ENCODE measurements around the gene GNAI1.
"Not testable (repeated sequence)": the region's sequence is repeated elsewhere in the genome, so short reads cannot be mapped to it uniquely, and the experiment has no call there.

Gene GNAI1

DNA sequence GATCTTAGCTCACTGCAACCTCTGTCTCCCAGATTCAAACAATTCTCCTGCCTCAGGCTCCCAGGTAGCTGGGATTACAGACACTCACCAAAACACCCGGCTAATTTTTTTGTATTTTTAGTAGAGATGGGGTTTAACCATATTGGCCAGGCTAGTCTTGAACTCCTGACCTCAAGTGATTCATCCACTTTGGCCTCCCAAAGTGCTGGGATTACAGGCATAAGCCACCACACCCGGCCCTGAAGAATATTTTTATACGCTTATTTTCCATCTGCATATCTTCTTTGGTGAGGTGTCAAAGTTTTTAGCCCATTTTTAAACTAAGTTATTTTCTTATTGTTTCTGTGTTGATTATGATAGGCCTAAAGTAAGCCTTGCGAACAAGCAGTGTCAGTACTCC is 23.1 kb downstream of the GNAI1 start:
- not testable (repeated sequence) for FAIRE-seq; DNase-seq (ENCODE audit: low spot score)

DNA sequence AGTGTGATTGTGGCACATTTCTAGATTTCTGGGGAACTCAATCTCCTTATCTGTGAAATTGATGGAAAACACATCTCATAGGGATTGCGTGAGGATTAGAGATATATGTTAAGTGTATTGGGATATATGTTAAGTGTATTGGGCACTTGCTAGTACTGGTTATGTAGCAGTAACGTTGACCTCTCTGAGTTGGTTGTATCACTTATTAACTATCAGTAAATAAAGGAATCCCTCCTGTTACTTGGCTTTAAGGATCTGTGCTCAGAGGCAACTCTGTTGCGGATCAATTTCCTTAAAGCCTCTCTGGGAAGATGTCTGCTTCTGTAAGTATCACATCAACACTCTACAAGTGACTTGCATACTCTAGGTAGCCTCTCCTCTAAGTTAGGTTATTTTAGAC is 25.2 kb downstream of the GNAI1 start:
- FAIRE-seq, result no peak
- DNase-seq (ENCODE audit: low spot score), result no peak

- no peak for DNase-seq (ENCODE audit: low spot score)
- FAIRE-seq, result no peak
These were observed 26.8 kb downstream of the GNAI1 start for GRCh38 chr7:80161466-80161865.

- DNase-seq (ENCODE audit: low spot score), result no peak
- FAIRE-seq, result no peak
These were observed 30.5 kb downstream of the GNAI1 start for GRCh38 chr7:80165177-80165576.

DNA sequence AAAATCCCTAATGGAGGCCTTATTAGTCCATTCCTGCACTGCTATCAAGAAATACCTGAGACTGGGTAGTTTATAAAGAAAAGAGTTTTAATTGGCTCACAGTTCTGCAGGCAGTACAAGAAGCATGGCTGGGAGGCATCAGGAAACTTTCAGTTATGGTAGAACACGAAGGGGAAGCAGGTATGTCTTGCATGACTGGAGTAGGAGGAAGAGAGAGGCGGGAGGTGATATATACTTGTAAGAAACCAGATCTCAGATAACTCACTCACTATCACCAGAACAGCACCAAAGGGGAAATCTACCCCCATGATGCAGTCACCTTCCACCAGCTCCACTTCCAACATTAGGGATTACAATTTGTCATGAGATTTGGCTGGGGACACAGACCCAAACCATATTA is 35.8 kb downstream of the GNAI1 start:
- no peak for FAIRE-seq

GRCh38 chr7:80172387-80172786 is 37.8 kb downstream of the GNAI1 start:
- no peak for DNase-seq (ENCODE audit: low spot score)
- no peak for FAIRE-seq

More for the DNA sequence above, 35.8 kb downstream of the GNAI1 start:
- DNase-seq (ENCODE audit: low spot score), result no peak

DNA sequence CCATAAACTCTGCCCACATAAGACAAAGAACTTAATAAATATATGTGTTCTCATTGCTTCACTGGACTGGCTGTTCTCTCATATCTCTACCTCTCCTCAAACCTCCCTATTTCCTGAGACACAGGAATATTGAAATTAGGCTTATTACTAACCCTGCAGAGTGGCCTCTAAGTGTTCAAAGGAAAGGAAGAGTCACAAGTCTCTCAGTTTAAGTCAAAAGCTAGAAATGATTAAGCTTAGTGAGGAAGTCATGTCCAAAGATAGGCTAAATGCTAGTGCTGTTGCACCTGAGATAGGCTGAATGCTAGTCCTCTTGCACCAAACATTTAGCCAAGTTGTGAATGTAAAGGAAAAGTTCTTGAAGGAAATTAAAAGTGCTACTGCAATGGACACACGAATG is 41.1 kb downstream of the GNAI1 start:
- no peak for FAIRE-seq
- DNase-seq (ENCODE audit: low spot score), result no peak

GRCh38 chr7:80181411-80181810 is 46.8 kb downstream of the GNAI1 start:
- FAIRE-seq, result no peak

DNA sequence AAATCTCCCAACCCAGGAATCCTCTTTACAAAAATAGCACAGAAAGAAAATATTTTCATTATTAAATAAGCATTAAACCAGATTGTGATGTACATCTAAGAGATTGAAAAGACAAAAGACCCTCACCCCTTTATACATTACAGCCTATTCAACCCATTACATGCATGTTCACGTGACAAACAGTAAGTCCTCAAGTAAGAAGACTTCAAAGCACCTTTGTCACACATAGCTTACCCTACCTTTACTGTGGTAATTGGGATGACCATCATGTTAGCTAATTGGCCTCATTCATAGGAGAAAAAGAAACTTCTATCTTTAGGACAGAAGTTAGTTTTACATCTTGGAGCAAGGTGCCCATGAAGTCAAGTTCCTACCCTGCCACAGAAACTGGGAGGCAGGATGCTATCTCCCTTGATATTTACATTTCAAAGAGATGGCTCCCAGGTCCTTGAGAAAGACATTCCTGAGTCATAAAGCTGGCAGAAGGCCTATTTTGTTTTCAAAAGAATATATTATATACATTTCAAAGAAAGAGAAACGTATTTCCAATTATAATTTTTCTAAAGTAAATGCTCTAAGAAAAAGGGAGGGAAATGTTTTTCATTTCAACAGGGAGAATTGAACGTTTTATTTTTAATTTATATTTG is 48.1 kb downstream of the GNAI1 start:
- FAIRE-seq (no peak), DNase-seq (ENCODE audit: low spot score) (no peak)

More at GRCh38 chr7:80181411-80181810, 46.8 kb downstream of the GNAI1 start:
- no peak for DNase-seq (ENCODE audit: low spot score)

DNA sequence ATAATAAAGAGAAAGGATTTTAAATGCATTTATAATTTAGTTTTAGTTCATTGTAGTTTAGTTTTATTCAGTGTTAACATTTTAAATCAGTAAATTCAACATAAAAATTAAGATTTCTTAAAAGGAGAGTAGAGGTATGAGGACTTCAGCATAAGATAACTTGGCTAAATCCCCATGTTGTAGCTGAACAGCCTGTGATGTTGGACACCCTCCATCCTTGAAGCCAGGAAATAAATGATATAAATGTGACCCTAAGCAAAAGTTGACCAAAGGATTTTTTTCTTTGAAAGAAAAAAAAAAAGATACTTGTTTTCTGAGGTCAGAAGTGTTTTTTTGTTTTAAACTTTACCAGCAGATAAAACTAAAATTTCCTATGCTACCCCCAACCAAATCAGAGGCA is 48.7 kb downstream of the GNAI1 start:
- FAIRE-seq, result no peak
- DNase-seq (ENCODE audit: low spot score), result no peak

- DNase-seq (ENCODE audit: low spot score) (no peak), FAIRE-seq (no peak)
These were observed 49.5 kb downstream of the GNAI1 start for GRCh38 chr7:80183900-80184685.

- peak; percentile 82 for DNase-seq (ENCODE audit: low spot score)
These were observed 50.1 kb downstream of the GNAI1 start for GRCh38 chr7:80184693-80185092.

GRCh38 chr7:80185571-80185970 is 50.9 kb downstream of the GNAI1 start:
- DNase-seq (ENCODE audit: low spot score) (no peak), FAIRE-seq (no peak)

More at GRCh38 chr7:80184693-80185092, 50.1 kb downstream of the GNAI1 start:
- peak; percentile 94 for FAIRE-seq

DNA sequence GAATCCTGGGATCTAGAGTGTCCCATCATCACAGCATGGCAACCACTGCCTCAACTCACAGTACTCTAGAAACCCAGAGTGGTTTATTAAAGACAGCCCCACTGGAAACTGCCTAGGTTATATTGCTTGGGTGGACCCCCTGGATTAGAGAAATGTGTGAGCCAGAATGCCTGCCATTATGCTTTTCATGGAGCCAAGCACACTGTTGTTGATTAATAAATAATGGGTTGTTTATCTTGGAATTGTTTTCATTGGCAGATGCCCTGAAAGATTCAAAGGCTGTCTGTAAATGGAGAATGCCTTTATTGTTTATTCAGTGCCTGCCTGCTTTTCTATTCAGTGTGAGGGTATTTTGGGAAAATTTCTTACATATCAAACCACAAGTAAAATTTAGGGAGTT is 52.1 kb downstream of the GNAI1 start:
- DNase-seq (ENCODE audit: low spot score), result no peak
- no peak for FAIRE-seq

GRCh38 chr7:80187279-80187678 is 52.6 kb downstream of the GNAI1 start:
- DNase-seq (ENCODE audit: low spot score), result no peak
- no peak for FAIRE-seq

GRCh38 chr7:80187727-80188126 is 53.1 kb downstream of the GNAI1 start:
- FAIRE-seq (no peak), DNase-seq (ENCODE audit: low spot score) (no peak)

DNA sequence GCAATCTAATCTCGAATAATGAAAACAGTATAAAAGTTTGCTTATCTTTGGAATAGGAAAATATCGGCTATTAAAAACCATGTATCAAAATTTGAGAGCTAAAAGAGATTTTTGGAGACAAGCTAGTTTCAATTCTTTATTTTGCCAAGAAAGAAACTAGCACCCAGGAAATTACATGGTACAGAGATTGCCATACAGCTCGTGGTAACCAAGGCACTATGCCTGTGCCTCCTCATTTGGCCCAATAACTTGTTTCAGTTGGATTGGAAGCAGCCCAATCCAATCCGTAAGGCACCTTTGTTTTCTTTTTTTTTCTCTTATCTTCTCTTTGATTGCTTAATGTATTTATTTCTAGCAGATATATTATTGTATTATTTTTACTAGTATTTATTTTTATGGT is 55.0 kb downstream of the GNAI1 start:
- no peak for DNase-seq (ENCODE audit: low spot score)
- FAIRE-seq, result no peak

- FAIRE-seq (no peak), DNase-seq (ENCODE audit: low spot score) (no peak)
These were observed 63.0 kb downstream of the GNAI1 start for GRCh38 chr7:80197627-80198026.

- DNase-seq (ENCODE audit: low spot score) (no peak), FAIRE-seq (no peak)
These were observed 64.4 kb downstream of the GNAI1 start for GRCh38 chr7:80199051-80199450.

- no peak for DNase-seq (ENCODE audit: low spot score)
- FAIRE-seq, result peak; percentile 44
These were observed 69.8 kb downstream of the GNAI1 start for GRCh38 chr7:80204454-80204853.

- no peak for DNase-seq (ENCODE audit: low spot score)
- no peak for FAIRE-seq
These were observed 70.3 kb downstream of the GNAI1 start for GRCh38 chr7:80204919-80205318.

DNA sequence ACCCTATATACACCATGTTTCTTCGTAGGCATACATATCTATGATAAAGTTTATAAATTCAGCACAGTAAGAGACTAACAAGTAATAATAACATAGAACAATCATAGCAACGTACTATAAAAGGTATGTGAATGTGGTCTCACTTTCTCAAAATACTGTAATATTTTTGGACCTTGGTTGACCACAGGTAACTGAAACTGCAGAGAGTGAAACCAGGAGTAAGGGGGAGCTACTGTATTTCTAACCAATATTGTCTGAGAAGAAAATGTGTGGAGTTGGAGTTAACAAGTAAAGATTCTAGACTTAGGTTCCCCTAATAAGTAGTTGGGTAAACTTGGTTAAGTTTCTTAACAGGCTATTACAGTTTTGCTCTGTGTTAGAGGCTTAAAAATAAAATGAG is 72.1 kb downstream of the GNAI1 start:
- no peak for FAIRE-seq
- no peak for DNase-seq (ENCODE audit: low spot score)

DNA sequence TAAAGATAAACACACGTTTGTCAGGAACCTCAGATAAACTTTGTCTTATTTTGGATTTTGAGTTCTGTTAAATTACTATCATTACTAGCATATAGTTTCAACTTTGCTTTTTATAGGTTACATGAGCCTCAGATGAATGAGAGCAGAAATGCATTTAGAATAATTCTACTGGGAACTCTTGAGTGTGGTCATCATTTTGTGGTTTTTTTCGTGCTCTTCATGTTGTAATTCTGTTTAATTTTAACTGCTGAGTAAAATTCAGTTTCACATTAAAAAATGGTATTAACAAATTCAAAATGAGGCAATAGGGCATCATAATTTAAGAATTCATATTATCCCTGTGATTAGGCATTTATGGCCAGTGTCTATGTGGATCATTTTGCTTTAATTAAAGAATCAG is 72.9 kb downstream of the GNAI1 start:
- FAIRE-seq, result peak; percentile 95
- no peak for DNase-seq (ENCODE audit: low spot score)

Measured in RCC 7860 (cell line).